HG02571 (cell line): ENCODE data around the gene MSH6.

Experiments used
- ATAC-seq: cut with Tn5 transposase; IDR thresholded peaks from one replicate; pipeline ENCODE4 v1.9.1; 2021; ENCODE audit warnings: mild to moderate bottlenecking, moderate library complexity; ENCODE audit not compliant: unreplicated experiment

The MSH6 gene

GRCh38 chr2:47782671-47783485, at the start of gene MSH6:
TSS of gene MSH6 (plus strand) at chr2:47783145. CDS start at chr2:47783234, 89 bp downstream.
- peak; percentile 82 for ATAC-seq

- ATAC-seq, result no peak
Measured at GRCh38 chr2:47735136-47735869, 47.6 kb upstream of the MSH6 start.

- ATAC-seq, result no peak
Measured at GRCh38 chr2:47735912-47736311, 47.0 kb upstream of the MSH6 start.

GRCh38 chr2:47737191-47737975, 45.6 kb upstream of the MSH6 start:
- ATAC-seq, result no peak

GRCh38 chr2:47738331-47738730, 44.6 kb upstream of the MSH6 start:
- ATAC-seq, result no peak

- ATAC-seq, result no peak
Measured at GRCh38 chr2:47741101-47741500, 41.8 kb upstream of the MSH6 start.

GRCh38 chr2:47741637-47742036, 41.3 kb upstream of the MSH6 start:
- no peak for ATAC-seq

GRCh38 chr2:47744074-47744473, 38.9 kb upstream of the MSH6 start:
- no peak for ATAC-seq

- ATAC-seq, result no peak
Measured at GRCh38 chr2:47747878-47748277, 35.1 kb upstream of the MSH6 start.

GRCh38 chr2:47751856-47752414, 31.0 kb upstream of the MSH6 start:
- peak; percentile 16 for ATAC-seq

GRCh38 chr2:47767497-47767844, 15.5 kb upstream of the MSH6 start:
- no peak for ATAC-seq

- no peak for ATAC-seq
Measured at GRCh38 chr2:47767880-47768609, 14.9 kb upstream of the MSH6 start.

GRCh38 chr2:47769318-47769717, 13.6 kb upstream of the MSH6 start:
- ATAC-seq, result no peak

- ATAC-seq, result no peak
Measured at GRCh38 chr2:47771211-47771610, 11.7 kb upstream of the MSH6 start.

GRCh38 chr2:47772343-47772742, 10.6 kb upstream of the MSH6 start:
- no peak for ATAC-seq

GRCh38 chr2:47774567-47774966, 8.4 kb upstream of the MSH6 start:
- ATAC-seq, result no peak

- no peak for ATAC-seq
Measured at GRCh38 chr2:47777277-47777937, 5.5 kb upstream of the MSH6 start.

- ATAC-seq, result no peak
Measured at GRCh38 chr2:47778698-47779425, 4.1 kb upstream of the MSH6 start.

- no peak for ATAC-seq
Measured at GRCh38 chr2:47779426-47779790, 3.5 kb upstream of the MSH6 start.

- ATAC-seq, result no peak
Measured at GRCh38 chr2:47782381-47782670, 619 bp upstream of the MSH6 start.
